ENCODE data around the gene SPAG9. TPM values are rescaled to one million over a fixed set of nuclear protein-coding genes. Genes with fewer than 3 reads are reported as not detected.

Gene SPAG9
- total and polyA plus RNA-seq, 2 donors (not counting 1 experiment from before 2014, with no cell fraction given) = 8.6 to 64.1 TPM

DNA sequence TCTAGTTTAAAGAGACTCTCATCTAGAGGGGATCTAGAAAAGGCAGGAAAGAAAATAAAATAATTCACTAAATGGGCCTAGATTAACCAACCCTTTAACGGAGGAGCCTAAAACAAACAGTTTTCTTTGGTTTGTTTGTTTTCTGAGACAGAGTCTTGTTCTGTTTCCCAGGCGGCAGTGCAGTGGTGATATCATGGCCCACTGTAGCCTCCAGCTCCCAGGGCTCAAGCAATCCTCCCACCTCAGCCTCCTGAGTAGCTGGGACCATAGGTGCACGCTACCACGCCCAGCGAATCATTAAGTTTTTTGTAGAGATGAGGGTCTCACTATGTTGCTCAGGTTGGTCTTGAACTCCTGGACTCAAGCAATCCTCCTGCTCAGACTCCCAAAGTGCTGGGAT is 132.2 kb downstream of the SPAG9 start:
- H3K4me1 ChIP-seq (ENCODE audit: control insufficient read depth in 2 of 2, insufficient read depth in 2 of 2, low read length in 2 of 2) = no peaks in the 10 kb centered on the region
- intact Hi-C loops (cut with micrococcal nuclease) = no loop called here
- no peak overlapping the region for H3K27ac ChIP-seq (ENCODE audit: low read length in 2 of 2)
- no peak for ATAC-seq (ENCODE audit: low read depth)
- no peaks in the 10 kb centered on the region for H3K9me3 ChIP-seq (ENCODE audit: control extremely low read depth in 1 of 3, control insufficient read depth in 2 of 3, insufficient read depth in 1 of 3, low read length in 2 of 3)
- DNase-seq = no peak
- TF ChIP-seq EZH2 (IDR thresholded peaks at IDR 0.05; ENCODE audit: borderline replicate concordance, insufficient read depth, low read depth, low read length, poor library complexity, severe bottlenecking) (no peak), CTCF (IDR thresholded peaks at IDR 0.05) (no peak)
- H3K9me3 Mint-ChIP-seq (ENCODE audit: insufficient read depth) = no peaks in the 10 kb centered on the region
- H3K9ac ChIP-seq (ENCODE audit: low read length) = no peak overlapping the region
- no peak overlapping the region for H3K4me3 ChIP-seq (ENCODE audit: control extremely low read depth in 1 of 5, extremely low read depth in 1 of 5, insufficient read depth in 1 of 5, low read depth in 2 of 5, low read length in 4 of 5)
- H3K4me3 Mint-ChIP-seq = no peak overlapping the region
- H2AFZ ChIP-seq (ENCODE audit: insufficient read depth, low read depth, low read length, poor library complexity, severe bottlenecking) = no peak overlapping the region
- WGBS (ENCODE audit: insufficient coverage) = 100% methylated on average over 2 of the region's 5 CpGs
- ChIA-PET CTCF (interaction anchor here (0.6 kb wide), 1 partner anchor 62 kb away, joined by 3 read pairs; no protein-coding TSS in a partner anchor), POLR2A (no interaction called here)
- H3K27me3 Mint-ChIP-seq = no peaks in the 10 kb centered on the region
- peaks cover 7 to 45% of the 10 kb centered on the region in 2 experiments for H3K36me3 ChIP-seq (replicated peaks in 1 of 2; ENCODE audit: control extremely low read depth in 1 of 2, control insufficient read depth in 1 of 2, extremely low read depth in 1 of 2, insufficient read depth in 2 of 2, low read length in 1 of 2)
- H3K27me3 ChIP-seq (replicated peaks in 1 of 4; ENCODE audit: control extremely low read depth in 1 of 4, control insufficient read depth in 3 of 4, insufficient read depth in 4 of 4, low read length in 3 of 4) = no peaks in the 10 kb centered on the region
- no peaks in the 10 kb centered on the region for H4K20me1 ChIP-seq (ENCODE audit: control insufficient read depth, insufficient read depth, low read length, poor library complexity, severe bottlenecking)
- no peak overlapping the region for H3K4me2 ChIP-seq (replicated peaks; ENCODE audit: low read depth, low read length, poor library complexity, severe bottlenecking)
- no peaks in the 10 kb centered on the region for H3K4me1 Mint-ChIP-seq
- H3K27ac Mint-ChIP-seq = no peak overlapping the region
- H3K79me2 ChIP-seq (ENCODE audit: control insufficient read depth, insufficient read depth, low read length) = no peaks in the 10 kb centered on the region

DNA sequence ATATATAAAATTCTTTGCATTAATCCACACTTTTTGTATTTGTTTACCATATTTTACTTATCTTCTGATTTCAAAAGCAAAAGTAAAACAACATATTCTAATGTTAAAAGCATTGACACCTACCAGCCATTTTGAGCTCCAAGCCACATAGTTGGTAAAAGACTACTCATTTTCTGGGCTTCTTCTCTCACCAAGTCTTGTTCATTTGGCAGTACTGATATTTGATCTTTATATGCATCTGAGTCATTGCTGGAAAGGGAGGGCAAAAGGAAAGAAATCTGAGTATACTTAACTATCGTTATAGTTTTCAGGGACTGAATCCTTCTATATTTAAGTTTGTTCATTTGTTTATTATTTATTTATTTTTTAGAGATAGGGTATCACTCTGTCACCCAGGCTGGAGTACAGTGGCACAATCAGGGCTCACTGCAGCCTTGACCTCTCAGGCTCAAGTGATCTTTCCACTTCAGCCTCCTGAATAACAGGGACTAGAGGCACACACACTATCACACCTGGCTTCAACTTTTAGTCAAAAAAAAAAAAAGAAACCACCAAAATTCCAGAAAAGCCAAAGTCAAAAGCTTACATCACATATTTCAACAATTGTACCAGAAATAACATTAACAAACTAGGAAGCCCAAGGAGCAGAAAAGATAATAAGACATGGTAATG is 133.5 kb downstream of the SPAG9 start:
- TF ChIP-seq EZH2 (IDR thresholded peaks at IDR 0.05; ENCODE audit: borderline replicate concordance, insufficient read depth, low read depth, low read length, poor library complexity, severe bottlenecking) = no peak
- no peak for ATAC-seq (ENCODE audit: low read depth)
- CTCF ChIA-PET = interaction anchor here (0.9 kb wide), 1 partner anchor 15 kb away, joined by 3 read pairs; no protein-coding TSS in a partner anchor

More for the DNA sequence above, 133.5 kb downstream of the SPAG9 start:
- Histone ChIP-seq H3K27me3 (replicated peaks in 1 of 4; ENCODE audit: control extremely low read depth in 1 of 4, control insufficient read depth in 3 of 4, insufficient read depth in 4 of 4, low read length in 3 of 4) (no peaks in the 10 kb centered on the region), H3K4me1 (ENCODE audit: control insufficient read depth in 2 of 2, insufficient read depth in 2 of 2, low read length in 2 of 2) (no peaks in the 10 kb centered on the region), H3K79me2 (ENCODE audit: control insufficient read depth, insufficient read depth, low read length) (no peaks in the 10 kb centered on the region), H3K27ac (ENCODE audit: low read length in 2 of 2) (no peak overlapping the region), H3K4me3 (ENCODE audit: control extremely low read depth in 1 of 5, extremely low read depth in 1 of 5, insufficient read depth in 1 of 5, low read depth in 2 of 5, low read length in 4 of 5) (no peak overlapping the region), H3K36me3 (replicated peaks in 1 of 2; ENCODE audit: control extremely low read depth in 1 of 2, control insufficient read depth in 1 of 2, extremely low read depth in 1 of 2, insufficient read depth in 2 of 2, low read length in 1 of 2) (peaks cover 14 to 41% of the 10 kb centered on the region in 2 experiments), H3K9me3 (ENCODE audit: control extremely low read depth in 1 of 3, control insufficient read depth in 2 of 3, insufficient read depth in 1 of 3, low read length in 2 of 3) (no peaks in the 10 kb centered on the region), H3K4me2 (replicated peaks; ENCODE audit: low read depth, low read length, poor library complexity, severe bottlenecking) (no peak overlapping the region), H4K20me1 (ENCODE audit: control insufficient read depth, insufficient read depth, low read length, poor library complexity, severe bottlenecking) (no peaks in the 10 kb centered on the region), H2AFZ (ENCODE audit: insufficient read depth, low read depth, low read length, poor library complexity, severe bottlenecking) (no peak overlapping the region), H3K9ac (ENCODE audit: low read length) (no peak overlapping the region)
- Mint-ChIP-seq H3K27ac (no peak overlapping the region), H3K4me1 (no peaks in the 10 kb centered on the region), H3K9me3 (ENCODE audit: insufficient read depth) (no peaks in the 10 kb centered on the region), H3K4me3 (no peak overlapping the region), H3K27me3 (no peaks in the 10 kb centered on the region)
- POLR2A ChIA-PET = interaction anchor here (0.7 kb wide), 1 partner anchor 35 kb away, joined by 3 read pairs; no protein-coding TSS in a partner anchor
- DNase-seq = no peak
- intact Hi-C loops (cut with micrococcal nuclease) = no loop called here
- no CpG with 5 or more reads among the region's 1 CpG for WGBS (ENCODE audit: insufficient coverage)

Measured in B cell (primary cell).